H1 (cell line): ENCODE data around the gene CSH1.

Experiments
- ATF2 ChIP-seq: IDR thresholded peaks from 2 replicates; pipeline ENCODE4 v1.6.1; 2012; ENCODE audit warnings: low read length, inconsistent platforms
- CHD2 ChIP-seq: IDR thresholded peaks from 2 replicates; pipeline ENCODE4 v1.6.1; 2012; ENCODE audit warnings: low read length, improper control_type of control experiment
- CREB1 ChIP-seq: IDR thresholded peaks from 2 replicates; pipeline ENCODE4 v1.6.1; 2012; ENCODE audit warnings: inconsistent platforms
- CTCF ChIP-seq, 3 experiments: IDR thresholded peaks; 1 replicate in 2 of 3; 2 replicates in 1 of 3; pipeline versions ENCODE4 v1.5.1 to v1.6.1; 2011; ENCODE audit warnings: low read length in 3 of 3, mild to moderate bottlenecking in 3 of 3, inconsistent platforms in 2 of 3, low read depth in 1 of 3, moderate library complexity in 1 of 3; ENCODE audit not compliant: insufficient read depth in 1 of 3; ENCODE audit errors: control extremely low read depth in 1 of 3
- HDAC2 ChIP-seq, 2 experiments: fragments of 300-600 bp in 1 of 2; sonication (generic) in 1 of 2; IDR thresholded peaks; 2 replicates each; pipeline ENCODE4 v1.6.1; 2011 to 2012; ENCODE audit warnings: low read depth in 2 of 2, low read length in 2 of 2, mild to moderate bottlenecking in 2 of 2, moderate library complexity in 2 of 2, borderline replicate concordance in 1 of 2, inconsistent platforms in 1 of 2
- HDAC6 ChIP-seq: IDR thresholded peaks from one replicate; pipeline ENCODE4 v1.7.1; 2012; ENCODE audit warnings: low read depth, mild to moderate bottlenecking, inconsistent platforms, low read length, moderate library complexity
- MAX ChIP-seq: IDR thresholded peaks from 2 replicates; pipeline ENCODE4 v1.6.1; 2012; ENCODE audit warnings: inconsistent platforms
- POLR2A ChIP-seq, 2 experiments: IDR thresholded peaks; 1 replicate in 1 of 2; 2 replicates in 1 of 2; pipeline ENCODE4 v1.6.1; 2011; ENCODE audit warnings: low read depth in 2 of 2, low read length in 2 of 2, mild to moderate bottlenecking in 2 of 2; ENCODE audit errors: control extremely low read depth in 1 of 2
- POLR2AphosphoS5 ChIP-seq: IDR thresholded peaks from 2 replicates; pipeline ENCODE4 v1.6.1; 2011; ENCODE audit warnings: low read depth, low read length
- SAP30 ChIP-seq: fragments of 300-600 bp; sonication (generic); IDR thresholded peaks from 2 replicates; pipeline ENCODE4 v1.7.1; 2012; ENCODE audit warnings: low read length, moderate library complexity, mild to moderate bottlenecking, inconsistent platforms; ENCODE audit not compliant: insufficient read depth, insufficient replicate concordance
- SIX5 ChIP-seq: IDR thresholded peaks from 2 replicates; pipeline ENCODE4 v1.6.1; 2011; ENCODE audit warnings: mild to moderate bottlenecking, low read depth, low read length
- SP1 ChIP-seq: IDR thresholded peaks from 2 replicates; pipeline ENCODE4 v1.6.1; 2011; ENCODE audit warnings: low read depth, low read length
- TAF1 ChIP-seq: IDR thresholded peaks from 2 replicates; pipeline ENCODE4 v1.6.1; 2011; ENCODE audit warnings: mild to moderate bottlenecking, low read depth, low read length

GRCh38 chr17:63911657-63912100, 15.3 kb upstream of the CSH1 start:
- TF ChIP-seq CTCF (IDR thresholded peaks at IDR 0.05; ENCODE audit: control extremely low read depth in 1 of 3, insufficient read depth in 1 of 3, low read depth in 1 of 3, low read length in 3 of 3) = peak; percentile 63 to 83 (median 69)
- TF ChIP-seq HDAC6 = no peak
- no peak for TF ChIP-seq SP1
- TF ChIP-seq CHD2 = no peak
- TF ChIP-seq POLR2AphosphoS5 = no peak
- no peak for TF ChIP-seq ATF2
- TF ChIP-seq MAX = no peak
- TF ChIP-seq CREB1 = no peak
- TF ChIP-seq TAF1 = no peak
- no peak for TF ChIP-seq SAP30
- no peak for TF ChIP-seq HDAC2 (IDR thresholded peaks at IDR 0.05; ENCODE audit: borderline replicate concordance in 1 of 2, low read depth in 2 of 2, low read length in 2 of 2)
- no peak for TF ChIP-seq POLR2A (IDR thresholded peaks at IDR 0.05; ENCODE audit: control extremely low read depth in 1 of 2, low read depth in 2 of 2, low read length in 2 of 2)
- no peak for TF ChIP-seq SIX5
